ENCODE results near the gene CHST11. TPM values are rescaled to one million over a fixed set of nuclear protein-coding genes. Genes with fewer than 3 reads are reported as not detected.

CHST11 gene
- total RNA-seq, 2 donors from 2014 or later, result 4.6 to 14.5 TPM

DNA sequence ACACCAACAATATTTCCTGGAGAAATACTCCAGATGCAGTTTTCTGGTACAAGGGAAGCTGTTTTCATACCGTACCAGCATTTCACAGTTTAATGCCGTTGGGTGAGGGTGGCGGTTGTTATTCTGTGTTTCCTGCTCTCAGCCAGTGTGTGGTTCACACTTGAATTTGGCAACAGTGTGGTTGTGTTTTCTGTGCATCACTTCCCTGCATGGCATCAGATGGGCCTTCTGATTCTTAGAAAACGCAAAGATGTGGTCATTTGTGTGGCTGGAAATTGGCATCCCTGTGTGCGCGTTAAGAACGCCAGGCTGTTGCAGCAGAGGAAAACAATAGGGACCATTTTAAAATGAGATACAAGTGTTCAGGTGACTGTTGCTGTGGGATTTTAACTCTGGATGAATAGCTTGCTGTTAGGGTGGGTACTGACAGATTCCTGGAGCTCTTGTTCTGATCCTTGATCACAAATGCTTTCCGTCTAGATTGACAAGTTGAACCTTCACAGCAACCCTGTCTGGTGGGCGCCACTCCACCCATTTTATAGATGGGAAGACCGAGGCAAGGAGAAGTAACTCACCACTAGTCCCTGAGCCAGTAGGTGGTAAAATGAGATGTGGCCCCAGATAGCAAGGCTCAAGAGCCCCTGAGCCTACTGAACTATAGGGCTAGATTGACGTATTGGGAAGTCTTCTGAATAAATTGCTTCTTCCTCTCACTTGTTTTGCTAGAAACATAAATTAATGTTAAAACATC is 231.2 kb downstream of the CHST11 start:
- no peak overlapping the region for H3K27ac ChIP-seq
- WGBS, 2 donors, result 69 to 93% methylated on average over 11 of the region's 11 CpGs
- H3K4me1 ChIP-seq, result no peaks in the 10 kb centered on the region
- TF ChIP-seq, protein P1, sequence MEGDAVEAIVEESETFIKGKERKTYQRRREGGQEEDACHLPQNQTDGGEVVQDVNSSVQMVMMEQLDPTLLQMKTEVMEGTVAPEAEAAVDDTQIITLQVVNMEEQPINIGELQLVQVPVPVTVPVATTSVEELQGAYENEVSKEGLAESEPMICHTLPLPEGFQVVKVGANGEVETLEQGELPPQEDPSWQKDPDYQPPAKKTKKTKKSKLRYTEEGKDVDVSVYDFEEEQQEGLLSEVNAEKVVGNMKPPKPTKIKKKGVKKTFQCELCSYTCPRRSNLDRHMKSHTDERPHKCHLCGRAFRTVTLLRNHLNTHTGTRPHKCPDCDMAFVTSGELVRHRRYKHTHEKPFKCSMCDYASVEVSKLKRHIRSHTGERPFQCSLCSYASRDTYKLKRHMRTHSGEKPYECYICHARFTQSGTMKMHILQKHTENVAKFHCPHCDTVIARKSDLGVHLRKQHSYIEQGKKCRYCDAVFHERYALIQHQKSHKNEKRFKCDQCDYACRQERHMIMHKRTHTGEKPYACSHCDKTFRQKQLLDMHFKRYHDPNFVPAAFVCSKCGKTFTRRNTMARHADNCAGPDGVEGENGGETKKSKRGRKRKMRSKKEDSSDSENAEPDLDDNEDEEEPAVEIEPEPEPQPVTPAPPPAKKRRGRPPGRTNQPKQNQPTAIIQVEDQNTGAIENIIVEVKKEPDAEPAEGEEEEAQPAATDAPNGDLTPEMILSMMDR (IDR thresholded peaks at IDR 0.05), result no peak
- TF ChIP-seq POLR2A (IDR thresholded peaks at IDR 0.05), result no peak
- no peaks in the 10 kb centered on the region for H3K9me3 ChIP-seq
- intact Hi-C loops (cut with DNase I), result no loop called here
- no peak overlapping the region for H3K4me3 ChIP-seq
- no peaks in the 10 kb centered on the region for H3K27me3 ChIP-seq
- ATAC-seq (no peak), DNase-seq (no peak)
- no peaks in the 10 kb centered on the region for H3K36me3 ChIP-seq (replicated peaks in 1 of 2; ENCODE audit: insufficient read depth in 1 of 2, low read depth in 2 of 2)

DNA sequence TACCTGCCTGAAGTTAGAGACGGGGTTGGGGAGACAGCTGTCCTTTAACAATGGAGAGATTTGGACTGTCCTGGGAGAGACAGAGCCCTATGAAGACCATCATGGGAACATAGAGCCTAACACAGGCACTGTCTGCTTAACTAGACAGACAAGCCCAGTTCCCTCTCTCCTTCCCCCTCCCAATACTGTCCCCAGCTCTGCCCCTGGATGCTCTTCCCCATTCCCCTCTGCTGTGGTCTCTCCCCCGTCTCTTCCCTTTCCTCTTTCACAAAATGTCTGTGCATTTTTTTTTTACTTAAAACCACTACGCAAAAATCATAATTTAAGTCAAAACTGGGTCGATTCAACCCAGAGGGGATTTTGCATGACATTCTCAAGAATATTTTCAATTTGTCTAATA is 232.9 kb downstream of the CHST11 start:
- DNase-seq (no peak), ATAC-seq (no peak)
- H3K27me3 ChIP-seq, result no peaks in the 10 kb centered on the region
- no peaks in the 10 kb centered on the region for H3K4me1 ChIP-seq
- no peak overlapping the region for H3K4me3 ChIP-seq
- H3K36me3 ChIP-seq (replicated peaks in 1 of 2; ENCODE audit: insufficient read depth in 1 of 2, low read depth in 2 of 2), result no peaks in the 10 kb centered on the region
- no peak overlapping the region for H3K27ac ChIP-seq
- no peak for TF ChIP-seq POLR2A (IDR thresholded peaks at IDR 0.05)
- TF ChIP-seq, protein P1 (IDR thresholded peaks at IDR 0.05), result no peak
- intact Hi-C loops (cut with DNase I), result no loop called here
- no peaks in the 10 kb centered on the region for H3K9me3 ChIP-seq
- 70 to 75% methylated on average over 4 of the region's 4 CpGs for WGBS, 2 donors

DNA sequence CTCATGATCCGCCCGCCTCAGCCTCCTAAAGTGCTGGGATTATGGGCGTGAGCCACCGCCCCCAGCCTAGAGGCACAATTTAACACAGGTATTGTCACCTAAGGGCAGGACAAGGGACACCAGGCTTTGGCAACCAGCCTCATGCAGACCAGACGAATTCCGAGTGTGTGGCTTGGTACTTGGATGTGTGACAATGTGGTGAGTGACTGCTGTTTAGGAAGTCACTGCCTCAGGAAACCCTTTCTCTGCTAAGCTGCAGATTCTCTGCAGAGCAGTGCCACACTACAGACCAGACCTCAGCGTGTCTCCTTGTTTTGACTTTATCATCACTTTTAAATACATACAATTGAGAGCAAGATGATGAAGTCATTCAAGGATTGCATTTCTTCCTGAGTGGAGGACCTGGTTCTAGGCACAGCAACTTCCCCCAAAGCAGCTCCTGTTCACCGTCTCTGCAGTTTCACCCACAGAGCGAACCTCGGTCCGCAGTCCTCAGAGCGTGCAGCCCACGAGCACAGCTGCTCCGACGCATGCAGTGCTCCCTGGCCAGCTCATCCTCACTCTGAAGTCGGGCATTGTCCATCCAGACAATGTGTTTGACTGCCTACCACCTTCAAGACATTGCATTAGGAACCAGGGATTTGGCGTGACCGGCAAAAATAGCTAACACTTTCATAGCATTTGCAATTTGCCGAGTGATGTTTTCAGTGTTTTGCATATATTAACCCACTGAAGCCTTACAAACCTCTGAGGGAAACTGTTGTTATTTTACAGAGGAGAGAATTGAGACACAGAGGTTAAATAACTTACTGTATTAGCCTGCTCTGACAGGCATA is 235.2 kb downstream of the CHST11 start:
- TF ChIP-seq, protein P1 (IDR thresholded peaks at IDR 0.05), result no peak
- TF ChIP-seq POLR2A (IDR thresholded peaks at IDR 0.05), result no peak
- intact Hi-C loops (cut with DNase I), result no loop called here
- Histone ChIP-seq H3K4me3 (no peak overlapping the region), H3K9me3 (no peaks in the 10 kb centered on the region), H3K27ac (no peak overlapping the region), H3K4me1 (peaks cover 5% of the 10 kb centered on the region), H3K27me3 (no peaks in the 10 kb centered on the region), H3K36me3 (replicated peaks in 1 of 2; ENCODE audit: insufficient read depth in 1 of 2, low read depth in 2 of 2) (no peaks in the 10 kb centered on the region)
- no peak for ATAC-seq
- WGBS, 2 donors, result 89 to 90% methylated on average over 18 to 19 of the region's 19 CpGs
- DNase-seq, result no peak

DNA sequence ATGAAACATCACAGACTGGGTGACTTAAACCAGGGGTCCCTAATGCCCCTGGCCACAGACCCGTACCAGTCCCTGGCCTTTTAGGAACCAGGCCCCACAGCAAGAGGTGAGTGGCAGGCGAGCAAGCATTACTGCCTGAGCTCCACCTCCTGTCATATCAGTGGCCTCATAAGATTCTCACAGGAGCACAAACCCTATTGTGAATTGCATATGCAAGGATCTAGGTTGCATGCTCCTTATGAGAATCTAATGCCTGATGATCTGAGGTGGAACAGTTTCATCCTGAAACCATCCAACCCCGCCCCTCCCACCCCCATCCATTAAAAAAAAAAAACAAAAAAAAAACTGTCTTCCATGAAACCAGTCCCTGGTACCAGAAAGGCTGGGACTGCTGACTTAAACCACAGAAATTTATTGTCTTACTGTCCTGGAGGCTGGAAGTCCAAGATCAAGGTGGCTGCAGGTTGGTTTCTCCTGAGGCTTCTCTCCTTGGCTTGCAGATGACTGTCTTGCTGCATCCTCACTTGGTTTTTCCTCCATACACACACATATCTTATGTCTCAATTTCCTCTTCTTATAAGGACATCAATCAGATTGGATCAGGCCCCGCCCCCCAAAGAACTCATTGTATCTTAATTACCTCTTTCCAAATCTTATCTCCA is 235.9 kb downstream of the CHST11 start:
- no peak for DNase-seq
- no peak for ATAC-seq
- no peaks in the 10 kb centered on the region for H3K9me3 ChIP-seq
- peaks cover 5% of the 10 kb centered on the region for H3K4me1 ChIP-seq
- TF ChIP-seq, protein P1 (IDR thresholded peaks at IDR 0.05), result no peak
- TF ChIP-seq POLR2A (IDR thresholded peaks at IDR 0.05), result no peak
- intact Hi-C loops (cut with DNase I), result no loop called here
- H3K27me3 ChIP-seq, result no peaks in the 10 kb centered on the region
- H3K4me3 ChIP-seq, result no peak overlapping the region
- H3K27ac ChIP-seq, result no peak overlapping the region
- H3K36me3 ChIP-seq (replicated peaks in 1 of 2; ENCODE audit: insufficient read depth in 1 of 2, low read depth in 2 of 2), result no peaks in the 10 kb centered on the region
- 75 to 100% methylated on average over 3 to 4 of the region's 4 CpGs for WGBS, 2 donors
